CD1c-positive myeloid dendritic cell (primary cell): Measurements from ENCODE around the gene PGLYRP1.

Experiments used
- DNase-seq: peaks from one replicate; pipeline ENCODE4 v3.0.0-alpha.2; 2016; ENCODE audit errors: extremely low spot score

PGLYRP1 gene

DNA sequence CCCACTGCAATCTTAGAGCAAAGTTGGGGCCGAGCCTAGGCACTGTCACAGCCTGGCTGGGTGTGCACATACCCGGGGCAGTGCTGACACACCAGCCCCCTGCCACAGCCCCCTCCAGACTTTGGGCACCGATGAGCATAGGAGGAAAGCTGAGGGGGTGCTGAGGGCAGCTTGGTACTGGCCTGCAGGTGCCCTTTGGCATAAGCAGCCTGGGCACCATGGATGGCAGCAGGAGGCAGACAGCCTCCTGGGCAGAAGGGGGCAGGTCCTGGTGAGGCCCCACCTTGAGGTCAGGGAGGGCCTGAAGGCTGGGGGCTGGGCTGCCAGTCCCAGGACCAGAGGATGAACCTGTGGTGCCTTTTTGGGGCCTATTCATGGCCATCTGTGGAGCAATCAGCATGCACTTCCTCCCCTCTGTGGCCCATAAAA, 9.8 kb upstream of the PGLYRP1 start:
- no peak for DNase-seq

DNA sequence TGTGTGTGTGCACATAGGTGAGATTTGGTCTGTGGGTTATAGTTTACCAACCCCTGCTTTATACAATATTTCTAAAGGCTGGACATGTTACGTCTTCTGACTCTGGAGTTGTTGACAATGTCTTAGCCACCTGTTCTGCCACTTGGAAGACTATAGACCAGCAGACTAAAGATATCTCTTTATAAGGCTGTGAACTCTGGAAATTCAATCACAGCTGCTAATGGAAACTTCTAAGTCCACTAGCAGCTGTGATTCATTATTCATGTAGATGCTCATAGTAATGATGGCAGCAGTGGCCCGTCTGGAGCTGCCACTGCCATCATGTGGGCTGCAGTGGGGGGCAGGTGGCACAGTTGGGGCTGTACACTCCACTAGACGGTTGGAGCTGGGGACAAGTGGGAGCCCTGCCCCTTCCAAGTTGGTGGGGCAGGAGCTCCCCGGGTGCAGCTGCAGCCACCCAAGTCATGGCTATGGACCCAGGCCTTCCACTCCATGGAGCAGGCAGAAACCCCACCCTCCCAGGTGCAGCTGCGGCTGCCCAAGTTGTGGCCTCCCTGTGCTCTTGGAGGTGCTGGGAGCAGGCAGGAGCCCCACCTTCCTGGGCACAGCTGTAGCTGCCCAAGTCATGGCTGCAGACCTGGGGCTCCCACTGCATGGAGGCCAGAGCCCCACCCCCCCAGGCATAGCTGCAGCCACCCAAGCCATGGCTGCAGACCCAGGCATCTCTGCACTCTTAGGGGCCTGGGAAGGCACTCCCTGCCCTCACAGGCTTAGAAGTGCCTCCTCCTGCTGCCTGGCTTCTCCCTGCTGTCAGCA, 9.1 kb upstream of the PGLYRP1 start:
- no peak for DNase-seq

DNA sequence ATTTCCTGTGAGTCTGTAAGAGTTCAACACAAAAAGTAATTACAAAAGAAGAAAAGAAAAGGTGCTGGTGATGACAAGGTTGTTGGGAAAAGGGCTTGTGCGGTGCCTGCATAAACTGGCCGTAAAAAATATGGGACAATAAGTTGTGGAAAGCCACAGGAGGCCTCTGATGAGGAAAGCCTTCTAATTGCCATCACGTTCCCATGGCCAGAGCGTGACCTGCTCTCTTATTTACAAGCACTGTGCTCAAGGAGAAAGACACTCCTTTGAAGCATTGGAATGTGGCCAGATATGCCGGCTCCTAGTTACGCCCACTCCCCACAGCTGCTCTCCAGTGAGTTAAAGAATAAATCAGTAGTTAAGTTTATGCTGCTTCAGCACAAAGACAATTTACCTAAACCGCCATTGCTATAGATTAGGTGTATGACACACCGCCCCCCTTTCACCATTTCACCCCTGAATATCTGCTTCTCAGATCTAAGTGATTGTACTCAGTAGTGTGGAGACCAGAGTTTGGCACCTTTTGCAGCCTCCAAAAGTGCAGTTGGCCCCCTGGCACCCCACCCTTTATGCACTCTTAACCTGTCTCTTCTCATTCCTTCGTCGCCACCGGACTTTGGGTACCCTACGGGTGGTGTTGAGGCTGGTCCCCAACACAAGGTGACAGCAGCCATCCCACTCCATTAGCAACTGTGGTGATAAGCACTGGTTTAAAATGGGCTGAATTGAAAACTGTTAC, 8.1 kb upstream of the PGLYRP1 start:
- DNase-seq, result no peak

DNA sequence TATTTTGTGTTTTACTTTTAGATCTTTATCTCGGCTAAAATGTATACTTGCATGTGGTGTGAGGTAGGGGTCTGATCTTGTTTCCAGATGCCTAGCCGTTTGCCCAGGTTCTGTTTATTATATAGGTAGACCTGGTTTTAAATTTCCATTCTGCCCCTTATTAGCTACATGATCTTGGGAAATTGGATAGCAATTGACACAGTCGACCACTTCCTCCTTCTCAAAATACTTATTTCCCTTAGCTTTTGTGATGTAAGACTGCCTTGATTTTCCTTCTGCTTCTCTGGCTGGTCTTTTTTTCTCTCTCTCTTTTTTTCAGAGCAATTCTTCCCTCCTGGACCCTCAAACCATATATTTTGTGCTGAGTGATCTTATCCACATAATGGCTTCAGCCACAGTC, 3.0 kb upstream of the PGLYRP1 start:
- peak; percentile 17 for DNase-seq

DNA sequence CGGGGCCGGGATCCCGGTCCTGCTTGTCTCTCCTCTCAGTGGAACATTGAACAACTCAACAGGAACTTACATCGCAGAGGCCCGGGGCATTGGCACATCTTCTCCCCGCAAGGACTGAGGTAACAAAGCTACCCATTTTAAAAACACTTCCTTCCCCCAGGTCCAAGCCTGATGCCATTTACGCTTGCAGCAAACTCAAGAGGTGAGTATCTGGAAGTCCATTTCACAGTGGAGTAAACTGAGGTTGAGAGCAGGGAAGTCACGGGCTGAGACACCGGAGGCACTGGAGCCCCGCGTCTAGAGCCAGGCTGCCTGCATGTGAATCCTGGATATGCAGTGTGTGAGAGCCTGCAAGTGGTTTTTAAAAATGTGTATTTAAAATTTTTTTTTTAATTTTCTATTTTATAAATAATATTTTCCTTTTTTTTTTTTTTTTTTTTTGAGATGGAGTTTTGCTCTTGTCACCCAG, 492 bp upstream of the PGLYRP1 start:
- no peak for DNase-seq

DNA sequence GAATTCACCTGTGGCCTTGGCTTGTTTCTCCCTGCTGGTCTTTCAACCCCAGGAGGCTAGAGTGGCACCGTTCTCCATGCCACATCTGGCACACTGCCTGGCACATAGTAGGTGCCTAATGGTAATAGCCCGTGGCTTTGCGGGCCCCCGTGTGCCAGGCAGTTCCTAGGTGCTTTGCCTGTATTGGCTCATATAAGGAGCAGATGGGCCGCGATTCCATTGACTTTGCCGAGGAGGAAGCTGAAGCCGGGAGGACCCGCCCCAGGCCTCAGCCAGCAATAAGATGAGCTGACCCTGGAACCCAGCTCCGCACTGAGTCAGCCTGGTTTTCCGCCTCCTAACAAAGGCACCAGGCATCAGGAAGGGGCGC, 807 bp downstream of the PGLYRP1 start:
- DNase-seq, result no peak

DNA sequence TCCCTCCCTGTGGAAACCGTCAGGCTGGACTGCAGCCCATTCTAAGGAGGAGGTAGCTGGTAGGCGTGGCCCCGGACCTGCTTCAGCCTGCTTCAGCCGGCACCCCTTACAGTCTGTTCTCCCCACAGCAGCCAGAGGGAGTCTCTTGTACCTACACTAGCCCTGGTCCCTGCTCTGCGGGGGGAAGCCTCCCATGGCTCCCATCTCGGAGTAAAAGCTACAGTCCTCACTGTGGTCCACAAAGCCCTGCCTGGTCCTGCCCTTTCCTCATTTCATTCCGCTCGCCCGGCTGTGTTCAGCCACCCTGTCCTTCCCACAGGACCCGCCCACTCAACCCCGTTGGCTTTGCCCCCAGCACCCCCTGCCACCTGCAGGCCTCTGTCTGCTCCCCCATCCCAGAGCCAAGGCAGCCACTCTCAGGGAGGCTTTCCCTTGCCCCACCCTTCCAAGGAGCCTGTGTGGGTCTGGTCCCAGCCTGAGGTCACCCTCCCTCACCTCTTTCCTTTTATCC, 1.3 kb downstream of the PGLYRP1 start:
- DNase-seq, result no peak

DNA sequence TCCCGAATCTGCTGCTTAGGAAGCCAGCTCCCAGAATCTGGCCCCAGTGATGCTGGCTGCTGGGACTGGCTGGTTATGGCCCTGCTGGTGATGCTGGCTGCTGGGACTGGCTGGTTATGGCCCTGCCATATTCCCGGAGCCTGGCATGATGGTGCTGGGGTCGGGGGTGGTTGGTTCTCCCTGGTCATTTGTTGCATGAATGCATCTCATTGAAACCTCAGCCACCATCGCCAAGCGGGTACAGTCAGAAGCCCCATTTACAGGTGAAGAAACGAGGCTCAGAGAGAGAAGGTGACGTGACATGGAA, 2.1 kb downstream of the PGLYRP1 start:
- no peak for DNase-seq

DNA sequence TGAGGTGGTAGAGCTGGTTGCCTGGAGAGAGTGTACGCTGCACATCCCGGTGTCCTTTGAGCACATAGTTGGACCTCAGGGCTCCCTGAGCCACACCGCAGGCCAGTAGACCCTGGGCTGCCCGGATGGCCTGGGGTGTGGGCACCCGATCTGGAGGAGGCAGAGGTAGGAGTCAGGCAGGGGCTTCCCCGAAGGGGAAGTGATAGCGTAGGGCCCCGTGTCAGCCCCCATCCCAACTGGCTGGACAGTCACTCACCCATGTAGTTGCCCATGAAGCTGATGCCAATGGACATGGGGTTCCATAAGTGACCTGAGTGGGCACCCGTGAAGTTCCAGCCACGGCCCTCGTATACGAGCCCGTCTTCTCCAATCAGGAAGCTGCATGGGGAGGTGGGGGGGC, 3.6 kb downstream of the PGLYRP1 start:
- no peak for DNase-seq

DNA sequence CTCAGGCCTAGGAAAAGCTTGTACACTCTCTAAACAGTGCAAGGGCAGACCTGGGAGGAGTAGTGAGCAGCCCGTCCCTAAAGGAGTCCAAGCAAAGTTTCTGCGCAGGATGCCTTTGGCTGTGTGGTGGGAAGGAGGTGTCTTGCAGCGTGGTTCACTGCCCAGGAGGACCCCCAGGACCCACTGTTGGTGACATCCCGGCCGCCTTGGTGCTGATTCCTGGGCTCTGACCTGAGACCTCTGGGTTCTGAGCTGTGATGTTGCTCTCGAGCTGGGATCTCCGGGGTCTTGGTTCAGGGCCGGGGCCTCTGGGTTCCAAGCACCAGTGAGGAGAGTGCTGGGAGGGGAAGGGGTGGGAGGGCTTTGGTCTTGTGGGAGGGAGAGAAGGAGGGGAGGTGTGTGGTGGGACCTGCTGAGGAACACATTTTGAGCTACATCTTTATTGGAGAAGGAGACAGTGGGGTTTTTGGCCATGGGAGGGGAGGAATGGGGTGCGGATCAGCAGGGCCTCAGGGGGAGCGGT, 4.1 kb downstream of the PGLYRP1 start:
- DNase-seq, result no peak

DNA sequence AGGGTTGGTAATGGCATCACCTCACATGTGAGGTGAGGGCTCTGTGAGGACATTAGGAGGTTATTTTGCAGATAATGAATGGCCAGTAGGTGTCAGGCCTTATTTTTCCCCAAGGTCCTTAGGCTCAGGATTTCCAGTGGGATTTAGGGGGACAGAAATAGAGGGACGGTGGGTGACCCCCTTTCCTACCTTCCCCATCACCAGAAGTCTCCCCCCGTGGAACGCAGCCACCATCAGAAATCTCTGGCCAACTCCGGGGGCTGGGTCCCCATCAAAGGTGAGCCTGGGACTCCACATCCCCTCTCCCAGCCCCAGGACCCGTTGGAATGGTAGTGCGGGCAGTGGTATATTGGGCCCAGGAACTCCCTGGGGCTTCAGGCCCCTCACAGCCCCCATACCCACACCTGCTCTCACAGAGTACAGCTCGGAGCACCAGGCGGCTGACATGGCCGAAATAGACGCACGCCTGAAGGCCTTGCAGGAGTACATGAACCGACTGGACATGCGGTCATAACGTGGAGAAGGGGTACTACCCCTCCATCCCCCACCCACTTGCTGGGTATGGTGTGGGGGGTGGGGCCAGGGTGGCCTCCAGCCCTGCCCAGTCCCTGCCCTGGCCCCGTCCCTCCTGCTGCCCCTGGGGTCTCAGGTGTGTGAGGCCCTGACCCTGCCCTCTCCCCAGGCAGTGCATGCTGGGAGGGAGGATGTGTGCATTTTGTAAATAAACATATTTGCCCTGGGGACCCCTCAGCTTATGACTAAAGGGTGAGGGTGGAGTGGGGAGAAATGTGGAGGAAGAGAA, 4.8 kb downstream of the PGLYRP1 start:
- DNase-seq, result no peak

DNA sequence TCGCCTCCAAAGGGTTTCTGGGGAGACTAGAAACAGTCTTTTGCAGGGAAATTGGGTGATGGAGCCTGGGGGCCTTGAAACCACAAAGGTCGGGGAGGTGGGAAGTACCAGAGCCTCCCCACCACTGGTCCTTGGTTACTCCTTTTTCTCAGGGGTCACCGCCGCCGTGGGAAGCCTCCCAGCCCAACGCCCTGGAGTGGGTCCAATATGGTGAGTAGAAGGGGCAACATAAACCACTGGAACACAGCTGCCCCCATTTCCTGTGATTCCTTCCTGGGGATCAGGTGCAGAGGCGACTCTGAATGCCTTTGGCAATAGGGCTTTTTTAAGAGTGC, 5.8 kb downstream of the PGLYRP1 start:
- DNase-seq, result no peak

DNA sequence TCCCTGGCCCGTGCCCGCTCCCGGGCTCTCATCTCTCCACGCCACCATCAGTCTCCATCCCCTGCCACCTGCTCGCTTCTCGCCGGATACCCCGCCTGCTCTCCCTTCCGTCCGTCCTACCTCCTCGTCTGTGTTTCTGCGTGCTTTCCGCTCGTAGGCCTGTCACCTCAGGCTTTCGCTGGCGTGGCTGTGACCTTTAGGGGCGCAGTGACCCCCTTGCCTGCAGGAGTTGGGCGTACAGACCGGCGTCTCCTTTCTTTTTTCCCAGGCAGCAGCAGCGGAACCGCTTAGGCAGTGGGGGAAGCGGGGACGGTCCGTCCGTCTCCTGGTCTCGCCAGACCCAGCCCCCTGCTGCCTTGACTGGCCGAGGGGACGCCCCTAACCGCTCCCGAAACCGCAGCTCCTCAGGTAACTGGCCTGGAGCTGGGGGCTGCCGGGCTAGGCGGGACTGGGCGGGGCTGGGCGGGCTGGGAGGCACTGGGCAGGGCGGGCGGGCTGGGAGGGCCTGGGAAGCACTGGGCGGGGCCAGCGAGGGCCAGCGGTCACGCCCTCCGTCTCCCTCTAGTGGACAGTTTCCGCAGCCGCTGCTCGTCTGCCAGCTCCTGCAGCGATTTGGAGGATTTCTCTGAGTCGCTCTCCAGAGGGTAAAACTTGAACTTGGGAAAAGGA, 6.3 kb downstream of the PGLYRP1 start:
- peak; percentile 89 for DNase-seq

DNA sequence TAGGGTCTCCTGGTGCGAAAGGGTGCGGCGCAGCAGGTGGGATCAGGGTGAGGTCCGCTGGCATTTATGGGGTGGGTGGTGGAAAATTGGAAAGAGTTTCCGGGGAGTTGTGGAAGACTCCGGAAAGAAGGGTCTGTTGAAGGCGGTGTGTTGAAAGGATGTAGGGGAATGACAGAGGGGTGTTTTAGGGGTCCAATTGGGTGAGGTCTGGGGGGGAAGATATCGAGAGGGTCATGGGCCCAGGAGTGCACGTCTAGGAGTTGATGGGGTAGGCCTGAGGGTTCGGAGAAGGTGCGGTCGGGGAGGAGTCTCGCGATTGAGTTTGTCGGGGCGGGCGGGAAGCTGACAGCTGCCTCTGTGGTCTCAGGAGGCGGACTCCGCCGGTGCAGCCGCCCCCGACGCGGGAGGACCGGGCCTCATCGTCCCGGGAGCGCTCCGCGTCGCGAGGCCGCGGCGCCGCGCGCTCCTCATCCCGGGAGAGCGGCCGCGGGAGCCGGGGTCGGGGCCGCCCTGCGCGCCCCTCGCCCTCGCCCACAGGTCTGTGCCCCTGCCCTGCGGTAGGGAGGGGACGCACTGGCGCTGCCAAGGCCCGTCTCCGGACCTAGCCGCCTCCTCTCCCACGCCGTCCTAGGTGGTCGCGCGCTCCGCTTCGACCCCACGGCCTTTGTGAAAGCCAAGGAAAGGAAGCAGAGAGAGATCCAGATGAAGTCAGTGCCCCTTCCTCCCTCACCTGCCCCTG, 7.0 kb downstream of the PGLYRP1 start:
- peak; percentile 13 for DNase-seq

DNA sequence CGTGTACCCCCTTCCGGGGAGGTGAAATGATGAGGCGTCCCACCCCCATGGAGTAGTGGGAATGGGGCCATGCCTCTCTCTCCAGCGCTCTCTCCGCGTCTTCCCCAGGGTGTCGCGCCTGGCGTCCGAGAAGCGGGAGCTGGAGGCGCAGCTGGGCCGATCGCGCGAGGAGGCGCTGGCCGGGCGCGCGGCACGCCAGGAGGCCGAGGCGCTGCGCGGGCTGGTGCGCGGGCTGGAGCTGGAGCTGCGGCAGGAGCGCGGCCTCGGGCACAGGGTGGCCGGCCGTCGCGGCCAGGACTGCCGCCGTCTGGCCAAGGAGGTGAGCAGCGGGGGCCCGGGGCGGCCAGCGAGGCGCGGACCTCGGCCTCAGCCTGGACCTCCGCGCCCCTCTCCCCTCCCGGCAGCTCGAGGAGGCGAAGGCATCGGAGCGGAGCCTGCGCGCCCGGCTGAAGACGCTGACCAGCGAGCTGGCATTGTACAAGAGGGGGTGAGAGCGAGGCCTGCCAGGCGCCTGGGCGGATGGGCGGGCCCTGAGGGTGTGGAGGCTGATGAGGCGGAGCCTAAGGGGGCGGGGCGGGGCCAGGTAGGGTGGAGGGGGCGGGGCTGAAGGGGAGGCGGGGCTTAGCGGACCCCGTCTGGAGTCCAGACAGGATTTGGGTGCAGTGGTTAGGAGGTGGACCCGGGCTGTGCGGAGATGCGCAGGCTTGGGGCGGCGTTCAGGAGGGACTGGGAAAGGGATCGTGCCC, 7.7 kb downstream of the PGLYRP1 start:
- DNase-seq, result peak; percentile 47

DNA sequence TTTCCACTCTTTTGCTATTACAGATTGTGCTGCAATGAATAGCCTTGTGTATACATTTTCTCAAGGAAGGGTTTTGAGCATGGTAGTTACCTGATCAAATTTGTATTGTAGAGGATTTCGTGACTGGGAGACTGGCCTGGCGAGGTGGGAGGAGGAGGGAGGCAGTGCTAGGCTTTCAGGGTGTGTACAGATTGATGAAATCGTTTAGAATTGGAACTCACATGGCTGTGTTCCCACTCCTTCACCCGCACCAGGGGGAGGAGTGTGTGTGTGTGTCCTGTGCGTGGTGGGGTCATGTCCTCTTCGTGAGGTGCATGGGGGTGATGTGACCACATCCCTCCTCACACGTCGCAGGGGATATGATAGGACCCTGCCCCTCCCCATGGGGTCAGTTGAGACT, 8.3 kb downstream of the PGLYRP1 start:
- DNase-seq, result no peak

DNA sequence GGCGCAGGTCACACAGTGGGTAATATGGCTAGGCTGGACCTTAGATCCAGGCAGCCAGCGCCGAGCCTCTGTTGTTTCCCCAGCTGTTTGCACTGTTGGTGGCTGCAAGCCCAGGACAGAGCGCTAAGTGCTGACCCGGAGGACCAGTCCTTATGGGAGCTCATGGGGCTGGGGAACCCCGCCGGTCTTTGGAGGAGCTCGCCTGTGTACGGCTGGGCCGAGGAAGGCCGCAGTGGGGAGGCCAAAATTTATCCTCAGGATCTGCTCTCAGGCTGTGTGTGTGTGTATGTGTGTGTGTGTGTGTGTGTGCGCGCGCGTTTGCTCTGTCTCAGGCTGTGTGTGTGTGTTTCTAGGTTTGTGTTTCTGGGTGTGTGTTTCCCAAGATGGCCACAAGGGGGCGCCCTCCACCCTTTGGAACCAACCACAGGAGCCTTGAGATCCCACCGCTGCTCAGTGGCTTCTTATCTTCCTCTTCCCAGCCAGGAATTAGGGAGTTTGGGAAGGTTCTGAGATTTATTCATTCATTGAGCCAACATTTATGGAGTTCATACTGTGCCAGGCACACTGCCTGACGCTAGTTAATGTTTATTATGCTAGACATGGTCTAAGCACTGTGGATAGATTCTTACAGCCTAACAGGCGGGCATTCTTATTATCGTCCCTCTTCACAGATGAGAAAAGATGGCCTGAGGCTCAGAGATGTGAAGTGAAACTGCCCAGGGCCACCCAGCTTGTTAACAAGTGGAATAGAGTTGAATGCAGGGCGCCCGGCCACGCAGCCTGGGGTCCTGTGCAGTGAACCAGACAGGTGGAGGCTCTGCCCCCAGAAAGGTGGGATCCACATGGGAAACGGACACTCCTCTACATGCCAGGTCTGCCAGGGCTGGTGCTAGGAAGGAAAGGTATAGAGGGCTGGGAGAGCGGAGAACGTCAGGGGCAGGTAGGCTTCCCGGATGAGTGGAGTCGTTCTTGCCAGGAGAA, 13.0 kb downstream of the PGLYRP1 start:
- peak; percentile 72 for DNase-seq

DNA sequence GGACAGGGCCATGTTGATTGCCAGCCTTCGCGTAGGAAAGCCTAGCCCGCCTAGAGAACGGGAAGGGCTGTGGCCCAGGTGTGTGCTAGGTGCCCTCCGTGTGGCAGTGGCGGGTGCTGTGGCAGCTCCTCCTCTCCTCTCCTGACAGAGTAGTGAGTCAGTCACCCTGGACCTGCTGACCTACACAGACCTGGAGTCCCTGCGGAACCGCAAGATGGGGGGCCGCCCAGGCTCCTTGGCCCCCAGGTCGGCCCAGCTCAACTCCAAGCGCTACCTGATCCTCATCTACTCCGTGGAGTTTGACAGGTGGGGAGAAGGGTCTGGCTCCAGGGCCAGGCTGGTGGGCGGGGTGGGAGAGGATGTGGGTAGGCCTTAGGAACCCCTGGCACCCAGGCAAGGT, 16.4 kb downstream of the PGLYRP1 start:
- no peak for DNase-seq

DNA sequence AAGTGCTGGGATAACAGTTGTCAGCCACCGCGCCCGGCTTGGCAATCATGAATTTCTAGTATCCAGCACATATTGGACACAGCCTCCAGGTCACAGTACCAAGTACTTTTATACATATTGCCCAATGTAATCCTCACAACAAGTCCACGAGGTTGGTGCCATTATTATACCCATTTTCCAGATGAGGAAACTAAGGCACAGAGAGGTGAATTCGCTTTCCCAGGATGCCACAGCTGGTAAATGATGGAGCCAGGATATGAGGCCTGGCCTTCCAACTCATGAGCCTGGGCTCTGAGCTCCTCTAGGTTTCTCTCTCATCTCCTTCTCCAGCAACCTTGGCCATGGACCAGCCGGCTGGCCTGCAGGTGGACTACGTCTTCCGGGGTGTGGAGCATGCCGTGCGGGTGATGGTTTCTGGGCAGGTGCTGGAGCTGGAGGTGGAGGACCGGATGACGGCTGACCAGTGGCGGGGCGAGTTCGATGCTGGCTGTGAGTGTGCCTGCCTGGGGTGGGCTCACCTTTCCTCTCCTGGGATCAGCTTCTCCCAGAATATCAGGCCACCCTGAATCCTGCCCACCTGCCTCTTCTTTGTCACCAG, 20.1 kb downstream of the PGLYRP1 start:
- DNase-seq, result no peak
